AG04450 (cell line): Measurements from ENCODE around the gene GPBP1. TPM values are rescaled to one million over a fixed set of nuclear protein-coding genes. Genes with fewer than 3 reads are reported as not detected.

Experiments used
- CTCF ChIA-PET: fragments of 300-600, 350-600 bp; formaldehyde crosslinking; extraction: SDS; loops from one replicate; lab custom pipeline; 2022; ENCODE audit warnings: antibody characterized with exemption, inconsistent platforms; lab: Charles Lee
- POLR2A ChIA-PET: fragments of 350-600 bp; formaldehyde crosslinking; extraction: SDS; loops from one replicate; lab custom pipeline; 2021; ENCODE audit warnings: antibody characterized with exemption, inconsistent platforms; lab: Yijun Ruan, JAX
- DNase-seq: peaks from one replicate; pipeline ENCODE4 v3.0.0-alpha.2; 2011; ENCODE audit warnings: low read depth, low spot score
- H3K27ac ChIP-seq: one replicate; pipeline ENCODE4 v1.5.1; 2012; ENCODE audit warnings: low read depth, low read length, control low read depth
- H3K27me3 ChIP-seq: one replicate; pipeline ENCODE4 v1.6.0; 2012; ENCODE audit warnings: low read length; ENCODE audit not compliant: control insufficient read depth, insufficient read depth
- H3K4me3 ChIP-seq: 2 replicates; pipeline ENCODE4 v1.5.1; 2011; ENCODE audit warnings: mild to moderate bottlenecking, low read depth, low read length, control low read depth
- H3K9me3 ChIP-seq: 2 replicates; pipeline ENCODE4 v1.5.1; 2012; ENCODE audit warnings: low read length; ENCODE audit not compliant: control insufficient read depth, insufficient read depth
- CTCF ChIP-seq: IDR thresholded peaks from 2 replicates; pipeline ENCODE4 v1.5.1; 2011; ENCODE audit warnings: low read depth, low read length, control low read depth, inconsistent platforms
- polyA plus RNA-seq: library from polyadenylated mRNA; depleted of rRNA; stranded (reverse); fragments of >200 nt; gene quantifications from 2 replicates; pipeline ENCODE4 v1.2.3, GENCODE V29; 2011

Gene GPBP1
- polyA plus RNA-seq, 1 experiment = 67.7 TPM

- Histone ChIP-seq H3K27me3 (no peaks in the 10 kb centered on the region), H3K9me3 (no peaks in the 10 kb centered on the region), H3K27ac (no peak overlapping the region), H3K4me3 (no peak overlapping the region)
- TF ChIP-seq CTCF = no peak
- ChIA-PET CTCF (no interaction called here), POLR2A (no interaction called here)
- no peak for DNase-seq
Observed at GRCh38 chr5:57194653-57195052, 20.8 kb downstream of the GPBP1 start.

- H3K27ac ChIP-seq = no peak overlapping the region
- H3K27me3 ChIP-seq = no peaks in the 10 kb centered on the region
- no peaks in the 10 kb centered on the region for H3K9me3 ChIP-seq
- CTCF ChIA-PET = no interaction called here
- POLR2A ChIA-PET = no interaction called here
- H3K4me3 ChIP-seq = no peak overlapping the region
- TF ChIP-seq CTCF = no peak
- no peak for DNase-seq
Observed at GRCh38 chr5:57195060-57195459, 21.2 kb downstream of the GPBP1 start.

GRCh38 chr5:57199866-57200265 lies 26.0 kb downstream of the GPBP1 start:
- no peak for DNase-seq
- Histone ChIP-seq H3K27ac (no peak overlapping the region), H3K9me3 (no peaks in the 10 kb centered on the region), H3K27me3 (no peaks in the 10 kb centered on the region), H3K4me3 (no peak overlapping the region)
- ChIA-PET POLR2A (no interaction called here), CTCF (no interaction called here)
- no peak for TF ChIP-seq CTCF

- peak overlapping the region; percentile 70 for H3K27ac ChIP-seq
- no peaks in the 10 kb centered on the region for H3K9me3 ChIP-seq
- no peak overlapping the region for H3K4me3 ChIP-seq
- H3K27me3 ChIP-seq = no peaks in the 10 kb centered on the region
- DNase-seq = no peak
- POLR2A ChIA-PET = interaction anchor here (0.9 kb wide), 1 partner anchor 29 kb away, joined by 4 read pairs; the partner anchor contains the start of gene GPBP1
- CTCF ChIA-PET = interaction anchor here (0.6 to 1.2 kb wide), 3 partner anchors 20 to 303 kb away, joined by 3 to 12 read pairs (median 4); no protein-coding TSS in a partner anchor
- TF ChIP-seq CTCF = no peak
Observed at GRCh38 chr5:57202811-57203210, 29.0 kb downstream of the GPBP1 start.

- TF ChIP-seq CTCF = no peak
- ChIA-PET POLR2A (no interaction called here), CTCF (interaction anchor here (1.1 kb wide), 1 partner anchor 936 kb away, joined by 3 read pairs; no protein-coding TSS in a partner anchor)
- Histone ChIP-seq H3K4me3 (no peak overlapping the region), H3K9me3 (no peaks in the 10 kb centered on the region), H3K27me3 (no peaks in the 10 kb centered on the region), H3K27ac (no peak overlapping the region)
- no peak for DNase-seq
Observed at GRCh38 chr5:57207007-57207653, 33.3 kb downstream of the GPBP1 start.
